ENCODE measurements around the gene DDX20.

DDX20 gene

GRCh38 chr1:111749628-111750027 lies 6.1 kb upstream of the DDX20 start:
- DNase-seq, result no peak

GRCh38 chr1:111750856-111751255 lies 4.8 kb upstream of the DDX20 start:
- DNase-seq, result no peak

GRCh38 chr1:111751906-111752575 lies 3.7 kb upstream of the DDX20 start:
- DNase-seq, result no peak

GRCh38 chr1:111754984-111755330 lies 744 bp upstream of the DDX20 start:
- DNase-seq, result peak; percentile 91

- DNase-seq, result no peak
These were observed 418 bp downstream of the DDX20 start for GRCh38 chr1:111756124-111756513.

GRCh38 chr1:111758373-111758772 lies 2.7 kb downstream of the DDX20 start:
- DNase-seq, result no peak

- no peak for DNase-seq
These were observed 6.0 kb downstream of the DDX20 start for GRCh38 chr1:111761717-111762116.

GRCh38 chr1:111762332-111762731 lies 6.6 kb downstream of the DDX20 start:
- no peak for DNase-seq

- no peak for DNase-seq
These were observed 12.3 kb downstream of the DDX20 start for GRCh38 chr1:111768023-111768422.

GRCh38 chr1:111768625-111769024 lies 12.9 kb downstream of the DDX20 start:
- DNase-seq, result no peak

- DNase-seq, result peak; percentile 70
These were observed 13.9 kb downstream of the DDX20 start for GRCh38 chr1:111769517-111770146.

- DNase-seq, result no peak
These were observed 15.2 kb downstream of the DDX20 start for GRCh38 chr1:111770916-111771315.

GRCh38 chr1:111775966-111776365 lies 20.3 kb downstream of the DDX20 start:
- DNase-seq, result no peak

- DNase-seq, result no peak
These were observed 20.7 kb downstream of the DDX20 start for GRCh38 chr1:111776391-111776790.

- no peak for DNase-seq
These were observed 21.2 kb downstream of the DDX20 start for GRCh38 chr1:111776861-111777260.

- no peak for DNase-seq
These were observed 21.6 kb downstream of the DDX20 start for GRCh38 chr1:111777301-111777700.

GRCh38 chr1:111778066-111778465 lies 22.4 kb downstream of the DDX20 start:
- no peak for DNase-seq

- no peak for DNase-seq
These were observed 22.9 kb downstream of the DDX20 start for GRCh38 chr1:111778541-111779051.

- DNase-seq, result no peak
These were observed 23.8 kb downstream of the DDX20 start for GRCh38 chr1:111779546-111779945.

- DNase-seq, result no peak
These were observed 28.7 kb downstream of the DDX20 start for GRCh38 chr1:111784273-111784901.

- DNase-seq, result no peak
These were observed 31.0 kb downstream of the DDX20 start for GRCh38 chr1:111786669-111787207.

- peak; percentile 16 for DNase-seq
These were observed 33.4 kb downstream of the DDX20 start for GRCh38 chr1:111789142-111789541.

GRCh38 chr1:111789666-111790316 lies 34.1 kb downstream of the DDX20 start:
- DNase-seq, result no peak
